Stimulated activated CD4-positive, alpha-beta T cell treated with anti-CD3 and anti-CD28 coated beads, Interleukin-12 subunit alpha, Interleukin-12 subunit beta, amount 100 ng/mL, for 48 hours (primary cell): ENCODE data around the gene CAPSL.
"Not testable (repeated sequence)": the region's sequence is repeated elsewhere in the genome, so short reads cannot be mapped to it uniquely, and the experiment has no call there.

Experiments
- DNase-seq, 3 donors: peaks; one replicate each; pipeline ENCODE4 v3.0.0-alpha.2; 2020; ENCODE audit warnings: low read depth in 2 of 3, low spot score in 1 of 3

Gene CAPSL

GRCh38 chr5:35877655-35878054 is 60.8 kb downstream of the CAPSL start:
- DNase-seq, result no peak

- no peak for DNase-seq
These were observed 61.5 kb downstream of the CAPSL start for GRCh38 chr5:35876922-35877321.

- no peak for DNase-seq
These were observed 62.0 kb downstream of the CAPSL start for GRCh38 chr5:35876454-35876853.

DNA sequence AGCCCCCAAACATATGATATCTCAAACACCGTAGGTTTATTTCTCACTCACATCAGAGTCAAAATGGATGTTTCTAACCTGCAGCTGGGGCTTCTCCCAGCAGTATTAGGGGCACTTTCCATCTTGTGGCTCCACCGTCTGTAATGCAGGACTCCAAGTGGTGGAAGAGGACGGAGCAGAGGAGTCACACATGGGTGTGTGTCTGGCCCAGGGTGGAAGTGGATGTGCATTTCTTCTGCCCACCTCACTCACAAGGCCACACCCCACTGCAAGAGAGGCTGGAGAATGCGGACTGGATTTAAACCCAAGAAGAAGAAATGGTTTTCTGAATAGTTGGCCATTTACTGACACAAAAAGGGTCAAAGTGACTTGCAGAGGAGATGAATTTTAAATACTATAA is 67.8 kb downstream of the CAPSL start:
- DNase-seq, result no peak

GRCh38 chr5:35869685-35870277 is 68.6 kb downstream of the CAPSL start:
- no peak for DNase-seq

- DNase-seq, result no peak
These were observed 70.4 kb downstream of the CAPSL start for GRCh38 chr5:35867998-35868397.

- no peak for DNase-seq
These were observed 75.3 kb downstream of the CAPSL start for GRCh38 chr5:35863159-35863558.

- DNase-seq, result no peak
These were observed 76.3 kb downstream of the CAPSL start for GRCh38 chr5:35862126-35862525.

- DNase-seq, result no peak
These were observed 76.7 kb downstream of the CAPSL start for GRCh38 chr5:35861718-35862117.

DNA sequence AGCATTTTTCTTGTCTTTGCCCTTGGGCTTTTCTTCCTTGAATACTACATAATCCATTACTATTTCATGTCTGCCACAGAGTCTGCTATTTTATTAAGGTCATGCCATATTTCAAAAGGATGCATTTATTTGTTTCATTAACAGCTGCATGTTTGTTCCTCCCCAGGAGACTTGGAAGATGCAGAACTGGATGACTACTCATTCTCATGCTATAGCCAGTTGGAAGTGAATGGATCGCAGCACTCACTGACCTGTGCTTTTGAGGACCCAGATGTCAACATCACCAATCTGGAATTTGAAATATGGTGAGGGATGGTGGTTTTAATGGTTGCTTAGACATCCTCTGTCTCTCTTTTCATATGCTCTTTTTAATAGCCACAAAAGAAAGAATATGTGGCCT is 77.7 kb downstream of the CAPSL start:
- no peak for DNase-seq

DNA sequence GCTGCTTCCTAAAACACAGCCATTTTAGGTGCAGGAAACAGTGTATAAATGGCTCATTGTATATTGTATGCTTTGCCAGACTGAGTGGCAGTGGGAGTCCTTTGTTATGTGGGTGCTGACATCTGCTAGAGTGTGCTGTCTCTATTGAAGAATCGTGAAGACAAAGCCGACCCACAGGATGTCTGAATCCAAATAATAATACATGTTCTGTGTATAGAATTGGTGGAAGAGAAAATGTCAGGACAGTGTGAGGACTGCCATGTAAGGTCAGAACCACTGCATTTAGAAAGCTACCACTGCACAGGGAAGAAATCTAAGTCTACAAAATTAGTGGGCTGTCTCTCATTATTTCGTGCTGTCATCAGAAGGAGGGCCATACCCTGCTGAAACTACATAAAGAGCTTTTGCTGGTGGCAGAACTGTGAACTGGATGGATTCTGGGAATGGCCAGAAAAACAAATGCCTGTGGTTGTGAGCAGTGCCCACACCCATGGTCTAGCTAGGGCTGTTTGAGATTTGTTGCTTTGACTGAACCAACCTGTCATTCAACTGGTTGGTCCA is 79.2 kb downstream of the CAPSL start:
- DNase-seq, result no peak

GRCh38 chr5:35857606-35858205 is 80.7 kb downstream of the CAPSL start:
- no peak for DNase-seq

DNA sequence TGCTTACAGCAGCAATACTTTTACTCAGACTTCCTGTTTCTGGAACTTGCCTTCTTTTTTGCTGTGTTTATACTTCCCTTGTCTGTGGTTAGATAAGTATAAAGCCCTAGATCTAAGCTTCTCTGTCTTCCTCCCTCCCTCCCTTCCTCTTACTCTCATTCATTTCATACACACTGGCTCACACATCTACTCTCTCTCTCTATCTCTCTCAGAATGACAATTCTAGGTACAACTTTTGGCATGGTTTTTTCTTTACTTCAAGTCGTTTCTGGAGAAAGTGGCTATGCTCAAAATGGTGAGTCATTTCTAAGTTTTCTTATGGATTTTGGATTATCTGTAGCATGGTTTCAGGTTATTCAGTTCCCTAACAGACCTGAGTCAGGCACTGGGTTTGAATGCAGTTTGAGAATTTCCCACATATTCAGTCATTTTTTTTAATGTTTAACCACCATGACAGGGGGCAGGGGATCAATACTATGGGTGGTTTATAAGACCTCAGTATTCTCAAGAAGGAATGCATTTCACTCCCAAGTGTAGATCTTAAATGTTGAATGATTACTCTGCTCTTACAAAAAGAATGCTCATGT is 81.6 kb downstream of the CAPSL start, which contains the start of gene IL7R:
Gene IL7R (plus strand): TSS at position 127 of the 587 bp plus-strand sequence. CDS start 87 bp downstream, at position 214.
- no peak for DNase-seq

GRCh38 chr5:35856186-35856764 is 82.1 kb downstream of the CAPSL start:
- not testable (repeated sequence) for DNase-seq

- no peak for DNase-seq
These were observed 83.2 kb downstream of the CAPSL start for GRCh38 chr5:35855187-35855586.
